HG03469 (cell line): Measurements from ENCODE around the gene PPP3CA.
"Not testable (repeated sequence)": the region's sequence is repeated elsewhere in the genome, so short reads cannot be mapped to it uniquely, and the experiment has no call there.

Experiments
- ATAC-seq: cut with Tn5 transposase; IDR thresholded peaks from one replicate; pipeline ENCODE4 v1.9.1; 2021; ENCODE audit warnings: mild to moderate bottlenecking, moderate library complexity, moderate number of reproducible peaks; ENCODE audit not compliant: unreplicated experiment

PPP3CA gene

DNA sequence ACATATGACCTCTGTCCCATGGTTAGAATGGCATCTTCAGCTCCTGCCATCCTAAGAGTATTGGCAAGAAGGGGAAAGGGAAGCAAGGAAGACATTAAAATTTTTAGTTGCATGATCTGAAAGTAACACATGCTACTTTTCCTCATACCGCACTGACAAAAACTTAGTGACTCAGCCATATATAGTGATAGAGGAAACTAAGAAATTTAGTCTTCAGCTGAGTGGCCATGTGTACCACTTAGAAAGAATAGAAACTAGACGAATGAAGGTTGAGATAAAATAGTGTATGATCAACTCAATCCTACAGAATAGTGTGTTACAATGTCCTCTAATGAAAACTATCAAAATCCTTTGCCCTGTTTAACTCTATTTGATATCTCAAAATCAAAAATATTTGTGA is 164.1 kb downstream of the PPP3CA start:
- ATAC-seq = no peak

- ATAC-seq = not testable (repeated sequence)
Observed at GRCh38 chr4:101182688-101183087, 164.6 kb downstream of the PPP3CA start.

- ATAC-seq = no peak
Observed at GRCh38 chr4:101178731-101179130, 168.6 kb downstream of the PPP3CA start.

GRCh38 chr4:101177154-101177553 is 170.2 kb downstream of the PPP3CA start:
- no peak for ATAC-seq

- no peak for ATAC-seq
Observed at GRCh38 chr4:101175896-101176676, 171.2 kb downstream of the PPP3CA start.

DNA sequence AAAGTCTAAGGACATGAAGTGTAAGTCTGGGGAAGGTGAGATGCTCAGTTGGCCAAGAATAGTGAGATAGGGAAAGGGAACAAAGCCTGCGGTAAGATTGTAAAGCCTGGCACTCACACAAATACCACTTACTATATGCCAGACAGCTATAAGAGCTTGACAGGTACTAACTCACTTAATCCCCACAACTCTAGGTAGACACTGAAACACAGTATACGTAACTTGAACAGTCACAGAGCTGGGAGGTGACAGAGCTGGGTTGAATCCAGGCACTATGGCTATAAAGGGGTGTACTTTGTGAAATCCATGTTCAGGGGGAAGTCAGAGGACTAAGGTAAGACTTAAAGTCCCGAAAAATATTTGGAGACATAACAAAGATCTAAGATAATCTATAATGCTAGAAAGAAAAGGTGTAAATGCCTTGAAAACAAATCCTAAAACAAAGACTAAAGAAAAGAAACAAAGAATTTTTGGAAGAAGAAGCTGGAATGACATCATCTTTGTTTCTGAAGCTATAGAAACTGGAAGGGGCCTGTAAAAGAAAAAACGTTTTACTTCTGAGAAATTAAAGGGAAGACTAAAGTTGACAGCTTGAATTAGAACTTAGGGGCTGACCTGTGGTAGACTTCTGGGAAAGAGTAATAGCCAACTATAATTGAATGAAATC is 172.5 kb downstream of the PPP3CA start:
- ATAC-seq = no peak

GRCh38 chr4:101172369-101172768 is 175.0 kb downstream of the PPP3CA start:
- no peak for ATAC-seq

- no peak for ATAC-seq
Observed at GRCh38 chr4:101171747-101172146, 175.6 kb downstream of the PPP3CA start.

GRCh38 chr4:101169044-101170014 is 178.0 kb downstream of the PPP3CA start:
- ATAC-seq = peak; percentile 100

DNA sequence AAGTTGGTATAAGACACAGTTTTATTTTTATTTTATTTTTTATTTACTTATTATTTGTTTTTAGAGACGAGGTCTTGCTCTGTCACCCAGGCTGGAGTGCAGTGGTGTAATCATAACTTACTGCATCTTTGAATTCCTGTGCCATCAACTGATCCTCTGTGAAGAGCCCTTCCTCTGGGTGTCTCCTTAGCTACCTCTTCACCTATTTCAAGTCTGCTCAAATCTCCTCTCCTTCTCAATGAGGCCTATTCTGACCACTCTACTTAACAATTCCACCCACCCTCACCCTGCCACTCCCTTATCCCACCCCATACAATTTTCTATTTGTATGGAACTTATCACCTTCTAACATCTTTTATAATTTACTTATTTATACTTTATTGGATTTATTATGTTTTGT is 183.4 kb downstream of the PPP3CA start:
- ATAC-seq = no peak

DNA sequence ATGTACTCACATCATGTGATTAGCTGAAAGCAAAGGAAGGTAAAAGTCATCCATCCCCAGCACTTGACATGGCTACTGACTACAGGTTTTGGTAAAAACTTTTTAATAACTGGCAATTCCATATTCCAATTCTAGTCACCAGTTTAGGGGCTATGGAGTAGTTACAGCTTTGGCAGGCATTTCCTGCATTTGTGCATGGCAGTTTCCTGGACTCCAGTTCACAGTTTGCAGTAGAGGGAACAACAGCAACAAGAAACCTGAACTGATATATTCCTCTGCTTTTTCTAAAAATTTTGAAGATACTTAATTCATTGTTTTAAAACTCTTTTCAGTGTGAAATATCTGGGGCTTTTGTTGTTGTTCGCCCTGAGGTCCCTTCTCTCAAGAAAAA is 184.3 kb downstream of the PPP3CA start:
- ATAC-seq = no peak

DNA sequence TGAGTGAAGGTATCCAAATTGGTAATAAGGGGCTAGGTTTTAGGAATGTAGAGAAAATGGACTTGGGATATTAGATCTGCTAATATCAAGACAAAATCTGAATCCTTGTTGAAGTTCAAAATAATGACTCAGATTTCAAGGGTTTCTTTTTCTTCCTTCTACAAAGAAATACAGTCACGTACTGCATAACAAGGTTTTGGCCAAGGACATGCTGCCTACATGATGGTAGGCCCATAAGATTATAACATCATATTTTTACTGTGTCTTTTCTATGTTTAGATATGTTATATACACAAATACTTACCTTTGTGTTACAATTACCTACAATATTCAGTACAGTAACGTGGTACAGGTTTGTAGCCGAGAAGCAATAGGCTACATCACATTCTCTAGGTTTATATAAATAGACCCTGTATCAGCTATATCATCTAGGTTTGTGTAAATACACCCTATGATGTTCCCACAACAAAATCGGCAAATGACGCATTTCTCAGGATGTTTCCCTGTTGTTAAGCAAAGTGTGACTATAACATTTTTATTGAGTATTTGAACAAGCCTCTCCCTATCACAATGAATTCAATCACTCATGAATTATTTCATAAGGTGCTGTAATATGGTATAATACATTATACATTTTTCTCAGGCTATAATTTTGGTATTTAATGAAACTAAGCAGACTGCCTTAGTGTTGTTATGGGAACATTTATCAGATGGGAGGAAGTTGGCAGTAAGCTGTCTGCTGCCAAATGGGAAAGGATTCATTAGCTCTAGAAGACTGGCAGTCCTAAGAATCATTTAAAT is 186.3 kb downstream of the PPP3CA start:
- ATAC-seq = no peak

DNA sequence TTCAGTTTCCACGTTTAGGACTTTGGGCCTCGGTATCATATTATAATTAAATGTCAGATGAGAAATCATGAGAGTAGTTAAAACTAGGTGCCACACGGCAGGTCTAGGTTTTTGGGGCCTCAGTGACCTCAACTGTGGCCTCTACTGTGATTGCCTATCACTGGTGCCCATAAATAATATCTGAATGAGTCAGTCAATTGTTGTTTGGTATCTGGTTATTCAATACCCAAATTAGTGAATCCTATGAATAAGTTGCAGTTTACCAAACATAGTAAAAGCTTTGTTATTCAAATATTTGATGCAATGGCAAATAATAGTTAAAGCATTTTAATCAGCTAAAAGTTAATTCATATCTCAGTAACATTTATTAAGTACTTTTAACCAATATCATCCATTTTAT is 188.8 kb downstream of the PPP3CA start:
- ATAC-seq = no peak

- ATAC-seq = no peak
Observed at GRCh38 chr4:101158134-101158482, 189.2 kb downstream of the PPP3CA start.

- no peak for ATAC-seq
Observed at GRCh38 chr4:101157415-101158133, 189.8 kb downstream of the PPP3CA start.

DNA sequence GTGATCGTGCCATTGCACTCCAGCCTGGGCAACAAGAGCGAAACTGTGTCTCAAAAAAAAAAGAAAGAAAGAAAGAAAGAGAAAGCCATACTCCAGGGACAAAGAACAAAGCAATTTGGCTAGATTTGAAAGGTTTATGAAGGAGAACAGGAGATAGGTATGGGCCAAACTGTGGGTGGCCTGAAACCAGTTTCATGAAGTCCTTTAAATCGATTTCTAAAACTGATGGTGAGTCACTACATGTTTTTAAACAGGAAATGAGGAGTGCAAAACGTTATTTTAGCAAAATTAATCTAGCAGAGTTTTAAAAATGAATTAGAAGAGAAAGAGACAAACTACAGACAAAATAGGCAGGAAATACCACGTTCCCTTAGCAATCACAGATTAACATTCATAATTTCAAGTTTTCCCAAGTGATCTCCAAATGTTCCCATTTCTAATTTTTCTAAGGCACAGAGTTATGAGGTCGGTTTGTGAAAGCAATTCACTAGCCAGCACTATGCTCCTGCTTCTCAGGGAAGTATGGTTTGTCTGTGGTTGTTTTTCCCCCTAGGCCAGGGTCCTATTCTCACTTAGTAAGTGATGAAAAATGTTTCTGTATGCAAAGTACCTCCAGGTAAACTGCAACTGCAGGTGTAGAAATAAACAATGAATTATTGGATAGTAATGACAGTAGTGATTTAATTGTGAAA is 190.6 kb downstream of the PPP3CA start:
- ATAC-seq = no peak

- no peak for ATAC-seq
Observed at GRCh38 chr4:101155945-101156344, 191.4 kb downstream of the PPP3CA start.

DNA sequence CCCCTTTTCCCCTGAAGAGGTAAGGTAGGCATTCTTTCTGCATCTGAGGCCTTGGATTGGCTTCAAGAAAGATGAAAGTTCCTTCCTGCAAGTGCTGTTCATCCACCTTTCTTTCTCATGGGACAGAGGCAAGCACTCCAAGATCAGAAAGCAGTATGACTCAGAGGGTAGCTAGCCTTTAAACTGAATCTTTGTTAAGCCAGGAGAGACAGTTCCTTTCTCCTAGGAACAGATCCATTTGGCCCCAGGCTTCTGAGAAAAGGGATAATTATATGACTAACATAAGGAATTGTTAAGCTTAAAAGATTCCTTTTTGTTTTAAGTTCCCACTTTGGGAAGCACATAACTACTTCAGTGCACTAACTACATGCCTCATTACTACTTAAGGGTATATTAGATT is 192.0 kb downstream of the PPP3CA start:
- ATAC-seq = no peak

GRCh38 chr4:101153653-101154052 is 193.7 kb downstream of the PPP3CA start:
- ATAC-seq = no peak
